ENCODE results near the gene PITPNM3.

PITPNM3 gene

GRCh38 chr17:6457688-6458459 lies 98.5 kb downstream of the PITPNM3 start:
- in situ Hi-C loops (cut with MboI; ENCODE audit: low pct_unique_long_range_greater_than_20kb, low sequenced_read_pairs): loop anchor here (25.0 kb wide), 1 partner anchor 179 kb away; the partner anchor contains the start of genes KIAA0753 and TXNDC17
- no peak for DNase-seq

GRCh38 chr17:6456914-6457687 lies 99.3 kb downstream of the PITPNM3 start:
- in situ Hi-C loops (cut with MboI; ENCODE audit: low pct_unique_long_range_greater_than_20kb, low sequenced_read_pairs): loop anchor here (25.0 kb wide), 1 partner anchor 180 kb away; the partner anchor contains the start of genes KIAA0753 and TXNDC17
- DNase-seq: no peak

GRCh38 chr17:6456321-6456720 lies 100.0 kb downstream of the PITPNM3 start:
- in situ Hi-C loops (cut with MboI; ENCODE audit: low pct_unique_long_range_greater_than_20kb, low sequenced_read_pairs): loop anchor here (25.0 kb wide), 1 partner anchor 181 kb away; the partner anchor contains the start of genes KIAA0753 and TXNDC17
- DNase-seq: no peak

GRCh38 chr17:6455321-6455705 lies 101.0 kb downstream of the PITPNM3 start:
- no peak for DNase-seq

GRCh38 chr17:6454495-6455320 lies 101.6 kb downstream of the PITPNM3 start:
- DNase-seq: no peak
- in situ Hi-C loops (cut with MboI; ENCODE audit: low pct_unique_long_range_greater_than_20kb, low sequenced_read_pairs): loop anchor here (25.0 kb wide), 1 partner anchor 183 kb away; the partner anchor contains the start of genes KIAA0753 and TXNDC17

More at GRCh38 chr17:6455321-6455705, 101.0 kb downstream of the PITPNM3 start:
- in situ Hi-C loops (cut with MboI; ENCODE audit: low pct_unique_long_range_greater_than_20kb, low sequenced_read_pairs): loop anchor here (25.0 kb wide), 1 partner anchor 182 kb away; the partner anchor contains the start of genes KIAA0753 and TXNDC17

GRCh38 chr17:6453279-6454024 lies 102.9 kb downstream of the PITPNM3 start:
- in situ Hi-C loops (cut with MboI; ENCODE audit: low pct_unique_long_range_greater_than_20kb, low sequenced_read_pairs): loop anchor here (25.0 kb wide), 1 partner anchor 184 kb away; the partner anchor contains the start of genes KIAA0753 and TXNDC17
- DNase-seq: no peak

GRCh38 chr17:6452471-6453266 lies 103.7 kb downstream of the PITPNM3 start:
- in situ Hi-C loops (cut with MboI; ENCODE audit: low pct_unique_long_range_greater_than_20kb, low sequenced_read_pairs): loop anchor here (25.0 kb wide), 1 partner anchor 185 kb away; the partner anchor contains the start of genes KIAA0753 and TXNDC17
- no peak for DNase-seq

GRCh38 chr17:6450926-6451832 lies 105.2 kb downstream of the PITPNM3 start:
- in situ Hi-C loops (cut with MboI; ENCODE audit: low pct_unique_long_range_greater_than_20kb, low sequenced_read_pairs): loop anchor here (25.0 kb wide), 1 partner anchor 186 kb away; the partner anchor contains the start of genes KIAA0753 and TXNDC17
- DNase-seq: peak; percentile 50

- in situ Hi-C loops (cut with MboI; ENCODE audit: low pct_unique_long_range_greater_than_20kb, low sequenced_read_pairs): no loop called here
- no peak for DNase-seq
Measured at GRCh38 chr17:6449307-6449706, 107.0 kb downstream of the PITPNM3 start.

GRCh38 chr17:6448473-6448872 lies 107.9 kb downstream of the PITPNM3 start:
- in situ Hi-C loops (cut with MboI; ENCODE audit: low pct_unique_long_range_greater_than_20kb, low sequenced_read_pairs): no loop called here

GRCh38 chr17:6446516-6447100 lies 109.7 kb downstream of the PITPNM3 start:
- DNase-seq: no peak
- in situ Hi-C loops (cut with MboI; ENCODE audit: low pct_unique_long_range_greater_than_20kb, low sequenced_read_pairs): no loop called here

More at GRCh38 chr17:6448473-6448872, 107.9 kb downstream of the PITPNM3 start:
- DNase-seq: no peak

GRCh38 chr17:6444571-6445335 lies 111.6 kb downstream of the PITPNM3 start:
- in situ Hi-C loops (cut with MboI; ENCODE audit: low pct_unique_long_range_greater_than_20kb, low sequenced_read_pairs): no loop called here
- no peak for DNase-seq

GRCh38 chr17:6443692-6444570 lies 112.4 kb downstream of the PITPNM3 start, which contains the start of gene PIMREG:
Gene PIMREG (plus strand): TSS chr17:6444455. CDS start chr17:6445111, 656 bp downstream.
- in situ Hi-C loops (cut with MboI; ENCODE audit: low pct_unique_long_range_greater_than_20kb, low sequenced_read_pairs): no loop called here
- DNase-seq: peak; percentile 90

GRCh38 chr17:6442775-6443174 lies 113.6 kb downstream of the PITPNM3 start:
- in situ Hi-C loops (cut with MboI; ENCODE audit: low pct_unique_long_range_greater_than_20kb, low sequenced_read_pairs): no loop called here

More at GRCh38 chr17:6442775-6443174, 113.6 kb downstream of the PITPNM3 start:
- DNase-seq: no peak

Data from KBM-7 (cell line).